Measurements from ENCODE around the gene SPTBN4. TPM values are rescaled to one million over a fixed set of nuclear protein-coding genes. Genes with fewer than 3 reads are reported as not detected.

The SPTBN4 gene
- total and polyA plus RNA-seq, 10 of the 15 experiments (the other 5 are each of a cell fraction or from before 2014, with no cell fraction given), result 0.04 to 1.1 (median 0.34) TPM; not detected in 1

DNA sequence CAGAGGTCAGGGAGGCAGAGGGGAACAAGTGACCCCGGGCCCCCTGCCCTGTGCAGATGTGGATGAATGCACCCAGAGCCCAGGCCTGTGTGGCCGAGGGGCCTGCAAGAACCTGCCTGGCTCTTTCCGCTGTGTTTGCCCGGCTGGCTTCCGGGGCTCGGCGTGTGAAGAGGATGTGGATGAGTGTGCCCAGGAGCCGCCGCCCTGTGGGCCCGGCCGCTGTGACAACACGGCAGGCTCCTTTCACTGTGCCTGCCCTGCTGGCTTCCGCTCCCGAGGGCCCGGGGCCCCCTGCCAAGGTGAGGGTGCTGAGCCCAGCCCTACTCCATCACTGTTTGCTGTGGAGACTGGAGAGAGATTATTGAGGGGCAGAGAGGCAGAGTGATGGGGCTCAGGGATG lies 144.3 kb downstream of the SPTBN4 start (continued):
- TF ChIP-seq, protein P1, sequence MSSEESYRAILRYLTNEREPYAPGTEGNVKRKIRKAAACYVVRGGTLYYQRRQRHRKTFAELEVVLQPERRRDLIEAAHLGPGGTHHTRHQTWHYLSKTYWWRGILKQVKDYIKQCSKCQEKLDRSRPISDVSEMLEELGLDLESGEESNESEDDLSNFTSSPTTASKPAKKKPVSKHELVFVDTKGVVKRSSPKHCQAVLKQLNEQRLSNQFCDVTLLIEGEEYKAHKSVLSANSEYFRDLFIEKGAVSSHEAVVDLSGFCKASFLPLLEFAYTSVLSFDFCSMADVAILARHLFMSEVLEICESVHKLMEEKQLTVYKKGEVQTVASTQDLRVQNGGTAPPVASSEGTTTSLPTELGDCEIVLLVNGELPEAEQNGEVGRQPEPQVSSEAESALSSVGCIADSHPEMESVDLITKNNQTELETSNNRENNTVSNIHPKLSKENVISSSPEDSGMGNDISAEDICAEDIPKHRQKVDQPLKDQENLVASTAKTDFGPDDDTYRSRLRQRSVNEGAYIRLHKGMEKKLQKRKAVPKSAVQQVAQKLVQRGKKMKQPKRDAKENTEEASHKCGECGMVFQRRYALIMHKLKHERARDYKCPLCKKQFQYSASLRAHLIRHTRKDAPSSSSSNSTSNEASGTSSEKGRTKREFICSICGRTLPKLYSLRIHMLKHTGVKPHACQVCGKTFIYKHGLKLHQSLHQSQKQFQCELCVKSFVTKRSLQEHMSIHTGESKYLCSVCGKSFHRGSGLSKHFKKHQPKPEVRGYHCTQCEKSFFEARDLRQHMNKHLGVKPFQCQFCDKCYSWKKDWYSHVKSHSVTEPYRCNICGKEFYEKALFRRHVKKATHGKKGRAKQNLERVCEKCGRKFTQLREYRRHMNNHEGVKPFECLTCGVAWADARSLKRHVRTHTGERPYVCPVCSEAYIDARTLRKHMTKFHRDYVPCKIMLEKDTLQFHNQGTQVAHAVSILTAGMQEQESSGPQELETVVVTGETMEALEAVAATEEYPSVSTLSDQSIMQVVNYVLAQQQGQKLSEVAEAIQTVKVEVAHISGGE (CRISPR knock-in tag; IDR thresholded peaks at IDR 0.05), result no peak
- TF ChIP-seq EZH2 (IDR thresholded peaks at IDR 0.05; ENCODE audit: borderline replicate concordance, control insufficient read depth, low read depth, low read length) (no peak), SMAD1 (IDR thresholded peaks at IDR 0.05; ENCODE audit: low read depth, partially characterized antibody) (no peak), ETV6 (conservative IDR thresholded peaks at IDR 0.05 in 1 of 2, IDR thresholded peaks at IDR 0.05 in 1 of 2; ENCODE audit: borderline replicate concordance in 1 of 2, low read depth in 1 of 2) (no peak), TCF12 (IDR thresholded peaks at IDR 0.05; ENCODE audit: low read depth, low read length) (no peak), MEF2A (IDR thresholded peaks at IDR 0.05; ENCODE audit: insufficient read depth, low read depth, low read length) (no peak), MXI1 (IDR thresholded peaks at IDR 0.05; ENCODE audit: low read depth, low read length) (no peak)
- TF ChIP-seq, protein P2, sequence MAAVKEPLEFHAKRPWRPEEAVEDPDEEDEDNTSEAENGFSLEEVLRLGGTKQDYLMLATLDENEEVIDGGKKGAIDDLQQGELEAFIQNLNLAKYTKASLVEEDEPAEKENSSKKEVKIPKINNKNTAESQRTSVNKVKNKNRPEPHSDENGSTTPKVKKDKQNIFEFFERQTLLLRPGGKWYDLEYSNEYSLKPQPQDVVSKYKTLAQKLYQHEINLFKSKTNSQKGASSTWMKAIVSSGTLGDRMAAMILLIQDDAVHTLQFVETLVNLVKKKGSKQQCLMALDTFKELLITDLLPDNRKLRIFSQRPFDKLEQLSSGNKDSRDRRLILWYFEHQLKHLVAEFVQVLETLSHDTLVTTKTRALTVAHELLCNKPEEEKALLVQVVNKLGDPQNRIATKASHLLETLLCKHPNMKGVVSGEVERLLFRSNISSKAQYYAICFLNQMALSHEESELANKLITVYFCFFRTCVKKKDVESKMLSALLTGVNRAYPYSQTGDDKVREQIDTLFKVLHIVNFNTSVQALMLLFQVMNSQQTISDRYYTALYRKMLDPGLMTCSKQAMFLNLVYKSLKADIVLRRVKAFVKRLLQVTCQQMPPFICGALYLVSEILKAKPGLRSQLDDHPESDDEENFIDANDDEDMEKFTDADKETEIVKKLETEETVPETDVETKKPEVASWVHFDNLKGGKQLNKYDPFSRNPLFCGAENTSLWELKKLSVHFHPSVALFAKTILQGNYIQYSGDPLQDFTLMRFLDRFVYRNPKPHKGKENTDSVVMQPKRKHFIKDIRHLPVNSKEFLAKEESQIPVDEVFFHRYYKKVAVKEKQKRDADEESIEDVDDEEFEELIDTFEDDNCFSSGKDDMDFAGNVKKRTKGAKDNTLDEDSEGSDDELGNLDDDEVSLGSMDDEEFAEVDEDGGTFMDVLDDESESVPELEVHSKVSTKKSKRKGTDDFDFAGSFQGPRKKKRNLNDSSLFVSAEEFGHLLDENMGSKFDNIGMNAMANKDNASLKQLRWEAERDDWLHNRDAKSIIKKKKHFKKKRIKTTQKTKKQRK (IDR thresholded peaks at IDR 0.05; ENCODE audit: low read depth, low read length), result no peak
